HepG2 (cell line): ENCODE results near the gene TAF3. TPM values are rescaled to one million over a fixed set of nuclear protein-coding genes. Genes with fewer than 3 reads are reported as not detected.
A peak's percentile ranks its signal among the peaks of the same experiment; 100 is the strongest.

Experiments used
- CSRNP2 ChIP-seq: sonication (generic); formaldehyde crosslinking; conservative IDR thresholded peaks from 2 replicates; pipeline ENCODE4 v1.8.0; 2022; ENCODE audit warnings: low read depth, missing genetic modification reagents
- DNMT3B ChIP-seq: conservative IDR thresholded peaks from 2 replicates; pipeline ENCODE4 v1.6.1; 2016; ENCODE audit warnings: missing biosample characterization, control low read depth
- EEA1 ChIP-seq: sonication (generic); formaldehyde crosslinking; IDR thresholded peaks from 2 replicates; pipeline ENCODE4 v1.5.1; 2020; ENCODE audit warnings: mild to moderate bottlenecking, missing genetic modification reagents, borderline replicate concordance
- FOXA1 ChIP-seq, 2 experiments: fragments of 450-650 bp in 1 of 2; sonication (generic) in 1 of 2; formaldehyde crosslinking in 1 of 2; IDR thresholded peaks; 2 replicates each; pipeline versions ENCODE4 v1.4.0 to v1.6.1; 2016 to 2020; ENCODE audit warnings: missing genetic modification reagents in 1 of 2
- HOXA3 ChIP-seq: sonication (generic); formaldehyde crosslinking; IDR thresholded peaks from 2 replicates; pipeline ENCODE4 v1.5.0; 2020; ENCODE audit warnings: missing genetic modification reagents
- ONECUT2 ChIP-seq: sonication (generic); formaldehyde crosslinking; IDR thresholded peaks from 2 replicates; pipeline ENCODE4 v1.4.0; 2020; ENCODE audit warnings: missing genetic modification reagents
- PHF5A ChIP-seq: IDR thresholded peaks from one replicate; pipeline ENCODE4 v1.6.1; 2018; ENCODE audit warnings: low read depth, missing genetic modification reagents; ENCODE audit not compliant: unreplicated experiment
- POLR2AphosphoS5 ChIP-seq: IDR thresholded peaks from 2 replicates; pipeline ENCODE4 v1.6.1; 2012; ENCODE audit warnings: low read depth, low read length
- POLR2G ChIP-seq: fragments of 200-400 bp; formaldehyde crosslinking; IDR thresholded peaks from 2 replicates; pipeline ENCODE4 v1.6.1; 2018; ENCODE audit warnings: mild to moderate bottlenecking, low read depth, low read length, moderate library complexity
- TCF7 ChIP-seq: sonication (generic); IDR thresholded peaks from 2 replicates; pipeline ENCODE4 v1.6.1; 2016; ENCODE audit warnings: antibody characterized with exemption, low read depth
- UBTF ChIP-seq: sonication (generic); formaldehyde crosslinking; IDR thresholded peaks from 2 replicates; pipeline ENCODE4 v1.4.0; 2020; ENCODE audit warnings: mild to moderate bottlenecking, missing genetic modification reagents
- ZBTB42 ChIP-seq: sonication (generic); formaldehyde crosslinking; IDR thresholded peaks from 2 replicates; pipeline ENCODE4 v1.5.0; 2020; ENCODE audit warnings: mild to moderate bottlenecking, missing genetic modification reagents
- ZFP36L2 ChIP-seq: sonication (generic); formaldehyde crosslinking; IDR thresholded peaks from 2 replicates; pipeline ENCODE4 v1.4.0; 2020; ENCODE audit warnings: missing genetic modification reagents
- ZNF451 ChIP-seq: sonication (generic); formaldehyde crosslinking; IDR thresholded peaks from 2 replicates; pipeline ENCODE4 v1.5.0; 2020; ENCODE audit warnings: mild to moderate bottlenecking, missing genetic modification reagents
- ZNF570 ChIP-seq: sonication (generic); formaldehyde crosslinking; IDR thresholded peaks from 2 replicates; pipeline ENCODE4 v1.4.0; 2020; ENCODE audit warnings: mild to moderate bottlenecking, missing genetic modification reagents, borderline replicate concordance
- ZNF589 ChIP-seq: sonication (generic); formaldehyde crosslinking; conservative IDR thresholded peaks from 2 replicates; pipeline ENCODE4 v1.8.0; 2022; ENCODE audit warnings: mild to moderate bottlenecking, moderate library complexity, missing genetic modification reagents
- ZNF644 ChIP-seq: IDR thresholded peaks from 2 replicates; pipeline ENCODE4 v1.6.1; 2016; ENCODE audit warnings: low read depth
- ZNF670 ChIP-seq: sonication (generic); formaldehyde crosslinking; IDR thresholded peaks from 2 replicates; pipeline ENCODE4 v1.8.0; 2022; ENCODE audit warnings: mild to moderate bottlenecking, missing genetic modification reagents, borderline replicate concordance
- ZNF713 ChIP-seq: sonication (generic); formaldehyde crosslinking; IDR thresholded peaks from 2 replicates; pipeline ENCODE4 v1.4.0; 2020; ENCODE audit warnings: mild to moderate bottlenecking, missing genetic modification reagents
- polyA plus RNA-seq, 8 experiments: library from polyadenylated mRNA; depleted of rRNA in 3 of 8; stranded (reverse) in 7 of 8; unstranded in 1 of 8; fragments of >200 nt; fragmentation: Illumina TruSeq in 4 of 8; extraction: Trizol in 4 of 8; gene quantifications; 2 replicates each; pipeline versions ENCODE4 v1.2.1 to v1.2.3, GENCODE V29; 2011 to 2016; ENCODE audit warnings: low read depth in 4 of 8, missing spikeins in 1 of 8, mixed read lengths in 1 of 8; ENCODE audit not compliant: insufficient read depth in 1 of 8
- total RNA-seq, 5 experiments: library from RNA; depleted of rRNA; stranded (reverse); fragments of >200 nt; fragmentation: Illumina TruSeq; extraction: Trizol; gene quantifications; 2 replicates each; pipeline ENCODE4 v1.2.3, GENCODE V29; 2016; ENCODE audit warnings: low read depth in 1 of 5
- TF ChIP-seq, protein P1 (sequence below): sonication (generic); formaldehyde crosslinking; IDR thresholded peaks from 2 replicates; pipeline ENCODE4 v1.5.0; 2020; ENCODE audit warnings: missing genetic modification reagents, mild to moderate bottlenecking, borderline replicate concordance
- TF ChIP-seq, protein P2 (sequence below): sonication (generic); formaldehyde crosslinking; IDR thresholded peaks from 2 replicates; pipeline ENCODE4 v1.8.0; 2022; ENCODE audit warnings: low read depth, missing genetic modification reagents
- TF ChIP-seq, protein P3 (sequence below): IDR thresholded peaks from 2 replicates; pipeline ENCODE4 v1.6.1; 2016

TAF3 gene
- total and polyA plus RNA-seq, 2 of the 13 experiments (the other 11 are each of a cell fraction or from before 2014, with no cell fraction given): 1.7 to 2.9 TPM

GRCh38 chr10:7942859-7943258 lies 124.6 kb downstream of the TAF3 start (continued):
- no peak for TF ChIP-seq ZNF670 (CRISPR knock-in tag)
- peak; percentile 58; the same call in 1 of the 2 replicates for TF ChIP-seq TCF7
- TF ChIP-seq DNMT3B: no peak
- TF ChIP-seq, protein P1, sequence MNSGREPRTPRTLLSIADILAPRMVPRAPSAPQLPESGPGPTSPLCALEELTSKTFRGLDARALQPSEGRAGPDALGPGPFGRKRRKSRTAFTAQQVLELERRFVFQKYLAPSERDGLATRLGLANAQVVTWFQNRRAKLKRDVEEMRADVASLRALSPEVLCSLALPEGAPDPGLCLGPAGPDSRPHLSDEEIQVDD (CRISPR knock-in tag): no peak
- no peak for TF ChIP-seq ONECUT2 (CRISPR knock-in tag)
- TF ChIP-seq ZBTB42 (CRISPR knock-in tag): no peak
- TF ChIP-seq PHF5A: no peak
- no peak for TF ChIP-seq FOXA1 (IDR thresholded peaks at IDR 0.05)
- peak; percentile 53; the same call in 1 of the 2 replicates for TF ChIP-seq FOXA1 (CRISPR knock-in tag; IDR thresholded peaks at IDR 0.05)
- TF ChIP-seq ZFP36L2 (CRISPR knock-in tag): no peak
- TF ChIP-seq ZNF570: no peak
- TF ChIP-seq, protein P2, sequence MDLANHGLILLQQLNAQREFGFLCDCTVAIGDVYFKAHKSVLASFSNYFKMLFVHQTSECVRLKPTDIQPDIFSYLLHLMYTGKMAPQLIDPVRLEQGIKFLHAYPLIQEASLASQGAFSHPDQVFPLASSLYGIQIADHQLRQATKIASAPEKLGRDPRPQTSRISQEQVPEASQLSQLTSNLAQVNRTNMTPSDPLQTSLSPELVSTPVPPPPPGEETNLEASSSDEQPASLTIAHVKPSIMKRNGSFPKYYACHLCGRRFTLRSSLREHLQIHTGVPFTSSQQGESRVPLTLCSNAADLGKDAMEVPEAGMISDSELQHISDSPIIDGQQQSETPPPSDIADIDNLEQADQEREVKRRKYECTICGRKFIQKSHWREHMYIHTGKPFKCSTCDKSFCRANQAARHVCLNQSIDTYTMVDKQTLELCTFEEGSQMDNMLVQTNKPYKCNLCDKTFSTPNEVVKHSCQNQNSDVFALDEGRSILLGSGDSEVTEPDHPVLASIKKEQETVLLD (CRISPR knock-in tag): no peak
- no peak for TF ChIP-seq CSRNP2 (CRISPR knock-in tag)
- peak; percentile 52; the same call in 1 of the 2 replicates for TF ChIP-seq HOXA3 (CRISPR knock-in tag)
- peak; percentile 40; the same call in 1 of the 2 replicates for TF ChIP-seq POLR2G
- no peak for TF ChIP-seq ZNF713 (CRISPR knock-in tag)
- TF ChIP-seq ZNF644: 0 out of 2 replicates have a peak, but pooled peaks have one; percentile 18
- no peak for TF ChIP-seq UBTF (CRISPR knock-in tag)
- no peak for TF ChIP-seq EEA1 (CRISPR knock-in tag)
- no peak for TF ChIP-seq ZNF589 (CRISPR knock-in tag)
- no peak for TF ChIP-seq ZNF451
- TF ChIP-seq, protein P3, sequence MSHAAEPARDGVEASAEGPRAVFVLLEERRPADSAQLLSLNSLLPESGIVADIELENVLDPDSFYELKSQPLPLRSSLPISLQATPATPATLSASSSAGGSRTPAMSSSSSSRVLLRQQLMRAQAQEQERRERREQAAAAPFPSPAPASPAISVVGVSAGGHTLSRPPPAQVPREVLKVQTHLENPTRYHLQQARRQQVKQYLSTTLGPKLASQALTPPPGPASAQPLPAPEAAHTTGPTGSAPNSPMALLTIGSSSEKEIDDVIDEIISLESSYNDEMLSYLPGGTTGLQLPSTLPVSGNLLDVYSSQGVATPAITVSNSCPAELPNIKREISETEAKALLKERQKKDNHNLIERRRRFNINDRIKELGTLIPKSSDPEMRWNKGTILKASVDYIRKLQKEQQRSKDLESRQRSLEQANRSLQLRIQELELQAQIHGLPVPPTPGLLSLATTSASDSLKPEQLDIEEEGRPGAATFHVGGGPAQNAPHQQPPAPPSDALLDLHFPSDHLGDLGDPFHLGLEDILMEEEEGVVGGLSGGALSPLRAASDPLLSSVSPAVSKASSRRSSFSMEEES (CRISPR knock-in tag): no peak
- TF ChIP-seq POLR2AphosphoS5: no peak
